ENCODE results near the gene S100A4.

DNA sequence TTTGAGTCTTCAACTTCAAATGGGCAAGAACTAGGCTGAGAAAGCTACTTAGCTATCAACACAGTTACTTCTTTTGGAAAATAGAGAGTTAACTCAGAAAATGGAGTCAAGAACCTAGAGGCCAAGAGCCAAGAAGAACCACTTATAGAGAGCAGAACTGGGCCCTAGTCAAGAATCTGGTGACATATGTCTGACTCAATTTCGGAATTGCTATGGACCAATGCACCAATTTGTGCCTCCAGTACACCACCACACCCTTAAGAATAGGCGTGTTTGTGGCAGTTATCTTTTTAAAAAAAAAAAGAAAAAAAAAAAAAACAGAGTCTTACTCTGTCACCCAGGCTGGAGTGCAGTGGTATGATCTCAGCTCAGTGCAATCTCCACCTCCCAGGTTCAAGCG lies 12.3 kb upstream of the S100A4 start:
- TF ChIP-seq, protein P1, sequence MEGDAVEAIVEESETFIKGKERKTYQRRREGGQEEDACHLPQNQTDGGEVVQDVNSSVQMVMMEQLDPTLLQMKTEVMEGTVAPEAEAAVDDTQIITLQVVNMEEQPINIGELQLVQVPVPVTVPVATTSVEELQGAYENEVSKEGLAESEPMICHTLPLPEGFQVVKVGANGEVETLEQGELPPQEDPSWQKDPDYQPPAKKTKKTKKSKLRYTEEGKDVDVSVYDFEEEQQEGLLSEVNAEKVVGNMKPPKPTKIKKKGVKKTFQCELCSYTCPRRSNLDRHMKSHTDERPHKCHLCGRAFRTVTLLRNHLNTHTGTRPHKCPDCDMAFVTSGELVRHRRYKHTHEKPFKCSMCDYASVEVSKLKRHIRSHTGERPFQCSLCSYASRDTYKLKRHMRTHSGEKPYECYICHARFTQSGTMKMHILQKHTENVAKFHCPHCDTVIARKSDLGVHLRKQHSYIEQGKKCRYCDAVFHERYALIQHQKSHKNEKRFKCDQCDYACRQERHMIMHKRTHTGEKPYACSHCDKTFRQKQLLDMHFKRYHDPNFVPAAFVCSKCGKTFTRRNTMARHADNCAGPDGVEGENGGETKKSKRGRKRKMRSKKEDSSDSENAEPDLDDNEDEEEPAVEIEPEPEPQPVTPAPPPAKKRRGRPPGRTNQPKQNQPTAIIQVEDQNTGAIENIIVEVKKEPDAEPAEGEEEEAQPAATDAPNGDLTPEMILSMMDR (IDR thresholded peaks at IDR 0.05), result no peak
- TF ChIP-seq POLR2AphosphoS5 (IDR thresholded peaks at IDR 0.05) (no peak), POLR2A (IDR thresholded peaks at IDR 0.05) (no peak)
